GM19467 (cell line): ENCODE data around the gene CCM2.

Source experiments
- ATAC-seq: cut with Tn5 transposase; IDR thresholded peaks from one replicate; pipeline ENCODE4 v1.9.1; 2021; ENCODE audit warnings: mild to moderate bottlenecking, moderate library complexity; ENCODE audit not compliant: unreplicated experiment

Gene CCM2

GRCh38 chr7:45000093-45001032 lies at the start of gene CCM2:
CCM2 (plus strand) TSS chr7:45000201; CDS start chr7:45000334, 133 bp downstream.
- no peak for ATAC-seq

GRCh38 chr7:44953156-44953555 lies 46.8 kb upstream of the CCM2 start:
- no peak for ATAC-seq

GRCh38 chr7:44955733-44956132 lies 44.3 kb upstream of the CCM2 start:
- ATAC-seq = no peak

GRCh38 chr7:44956157-44956766 lies 43.7 kb upstream of the CCM2 start:
- ATAC-seq = no peak

DNA sequence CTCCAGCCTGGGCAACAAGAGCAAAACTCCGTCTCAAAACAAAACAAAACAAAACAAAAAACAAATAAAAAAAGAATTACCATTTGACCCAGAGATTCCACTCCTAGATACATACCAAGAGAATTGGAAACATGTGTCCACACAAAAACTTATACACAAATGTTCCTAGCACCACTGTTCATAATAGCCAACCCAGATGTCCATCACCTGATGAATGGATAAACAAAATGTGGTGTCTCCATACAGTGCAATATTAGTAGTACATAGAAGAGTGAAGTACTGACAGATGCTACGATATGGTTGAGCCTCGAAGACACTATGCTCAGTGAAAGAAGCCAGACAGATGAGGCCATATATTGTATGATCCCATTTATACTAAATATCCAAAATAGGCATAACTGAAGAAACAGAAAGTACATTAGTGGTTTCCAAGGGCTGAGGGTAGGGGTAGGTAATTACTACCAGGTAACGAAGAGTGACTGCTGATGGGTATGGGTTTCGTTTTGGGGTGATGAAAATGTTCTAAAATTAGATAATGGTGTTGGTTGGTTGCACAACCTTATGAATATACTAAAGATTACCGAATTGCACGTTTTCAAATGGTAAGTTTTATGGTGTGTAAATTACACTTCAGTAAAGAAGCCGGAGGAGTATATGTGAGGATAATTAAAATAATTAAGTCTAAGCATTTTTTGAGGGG lies 41.2 kb upstream of the CCM2 start:
- no peak for ATAC-seq

DNA sequence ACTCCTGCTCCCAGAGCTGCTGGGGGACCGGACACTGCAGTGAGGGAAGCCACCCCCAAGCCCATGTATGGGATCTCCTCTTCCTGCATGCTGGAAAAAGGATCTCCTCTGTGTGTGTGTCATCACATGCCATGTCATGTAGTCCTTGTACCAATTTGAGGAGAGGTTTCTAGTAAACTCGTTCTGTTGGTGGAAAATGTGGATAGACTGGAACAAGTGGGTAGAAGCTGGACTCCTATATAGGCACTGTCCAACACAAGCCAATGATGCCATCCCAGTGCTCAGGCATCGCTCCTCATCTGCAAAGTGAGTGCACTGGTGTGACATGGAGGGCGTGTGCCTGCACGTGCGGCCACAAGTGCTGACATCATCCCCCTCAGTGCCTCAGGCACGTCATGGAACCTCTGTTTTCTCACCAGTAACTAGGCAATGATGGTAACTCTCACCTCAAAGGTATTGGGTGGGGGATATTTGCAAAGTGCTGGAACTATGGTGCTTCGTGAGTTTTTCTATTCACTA lies 40.5 kb upstream of the CCM2 start:
- ATAC-seq = no peak

DNA sequence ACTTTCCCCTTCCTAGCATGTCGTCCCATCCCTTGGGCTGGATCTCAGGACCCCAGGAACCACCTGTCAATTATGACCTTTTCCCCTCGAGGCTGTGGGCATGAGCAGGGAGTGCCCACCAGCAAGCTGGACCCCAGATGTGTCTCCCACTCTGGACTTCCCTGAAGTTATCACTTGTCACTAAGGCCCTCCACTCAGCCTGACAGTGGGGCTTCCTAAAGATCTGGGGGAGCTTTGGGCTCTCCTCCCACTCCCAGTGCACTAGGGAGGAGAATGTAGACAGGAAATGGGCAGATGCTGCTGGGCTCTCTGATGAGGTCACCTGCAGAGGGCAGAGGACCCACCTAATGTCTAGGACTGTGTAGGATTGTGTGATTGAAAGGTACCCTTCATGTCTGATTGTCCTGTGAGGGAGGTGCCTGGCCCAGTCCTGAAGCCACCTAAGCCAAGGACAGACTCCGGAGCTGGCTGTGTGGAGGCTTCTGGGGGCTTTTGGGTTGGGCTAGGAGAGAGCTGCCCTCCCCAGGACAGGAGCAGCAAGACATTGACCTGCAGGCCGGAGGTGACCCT lies 39.9 kb upstream of the CCM2 start:
- ATAC-seq = no peak

- no peak for ATAC-seq
Measured at GRCh38 chr7:44961844-44962482, 38.0 kb upstream of the CCM2 start.

- ATAC-seq = no peak
Measured at GRCh38 chr7:44962483-44963251, 37.3 kb upstream of the CCM2 start.

DNA sequence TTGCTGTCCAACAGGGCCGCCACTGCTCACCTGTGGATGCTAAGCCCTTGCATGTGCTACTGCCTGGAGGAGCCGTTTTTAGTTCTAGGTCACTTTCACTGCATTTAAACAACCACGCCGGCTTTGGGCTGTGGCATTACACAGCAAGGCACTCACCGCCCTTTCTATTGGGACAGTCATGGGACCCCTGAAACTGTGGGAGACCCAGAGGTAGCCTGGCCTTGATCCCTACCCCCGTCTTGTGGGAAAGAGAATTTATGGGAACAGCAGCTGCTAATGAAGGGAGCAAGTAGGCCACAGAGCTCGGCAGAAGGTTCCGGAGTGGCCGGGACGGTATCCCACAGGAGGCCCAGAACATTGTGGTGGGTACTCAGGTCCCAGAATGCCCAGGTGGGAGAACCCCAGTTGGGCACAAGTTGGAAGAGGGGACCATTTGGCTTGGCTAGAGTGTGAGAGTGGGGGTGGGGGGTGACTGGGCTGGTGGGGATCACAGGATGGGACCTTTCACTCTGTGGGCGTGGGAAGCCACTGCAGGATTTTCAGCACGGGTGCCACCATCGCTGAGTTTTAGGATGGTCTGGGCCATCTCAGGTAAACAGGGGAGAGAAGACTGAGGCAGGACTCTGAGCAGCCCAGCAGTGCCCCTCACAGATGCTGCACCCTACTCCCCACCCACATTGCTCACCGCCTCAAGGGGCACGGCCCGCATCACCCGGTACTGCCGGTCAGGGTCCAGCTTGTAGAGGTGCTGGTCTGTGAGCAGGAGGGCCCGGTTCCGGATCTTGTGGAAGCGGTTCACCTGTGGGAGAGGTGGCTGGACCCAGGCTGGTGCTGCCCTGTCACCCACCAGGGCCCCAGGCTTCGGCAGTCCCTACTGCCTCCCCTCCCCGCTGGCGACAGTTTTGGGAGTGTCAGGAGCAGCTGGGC lies 36.4 kb upstream of the CCM2 start:
- ATAC-seq = no peak

GRCh38 chr7:44964384-44964830 lies 35.6 kb upstream of the CCM2 start:
- no peak for ATAC-seq

GRCh38 chr7:44964831-44965440 lies 35.1 kb upstream of the CCM2 start:
- no peak for ATAC-seq

DNA sequence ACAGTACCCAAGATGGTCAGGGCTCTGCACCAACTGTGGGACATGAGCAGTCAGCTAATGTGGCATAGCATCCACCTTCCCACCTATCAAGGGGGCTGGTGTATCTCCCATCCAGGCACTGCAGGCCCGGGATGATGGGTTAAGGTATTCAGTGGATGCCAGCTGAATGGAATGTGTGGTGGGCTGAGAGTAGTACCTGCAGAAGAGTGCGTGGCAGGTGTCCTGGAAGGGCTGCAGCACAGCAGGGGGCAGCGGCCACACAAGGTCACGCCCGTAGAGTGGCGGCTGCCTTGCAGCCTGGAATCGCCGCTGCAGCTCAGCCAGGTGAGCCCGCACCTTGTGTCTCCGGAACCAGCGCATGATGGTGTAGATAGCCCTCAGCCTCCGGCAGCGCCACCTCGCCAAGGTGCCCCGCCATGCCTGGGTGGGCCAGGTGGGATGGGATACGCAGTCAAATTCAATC lies 34.5 kb upstream of the CCM2 start:
- no peak for ATAC-seq

DNA sequence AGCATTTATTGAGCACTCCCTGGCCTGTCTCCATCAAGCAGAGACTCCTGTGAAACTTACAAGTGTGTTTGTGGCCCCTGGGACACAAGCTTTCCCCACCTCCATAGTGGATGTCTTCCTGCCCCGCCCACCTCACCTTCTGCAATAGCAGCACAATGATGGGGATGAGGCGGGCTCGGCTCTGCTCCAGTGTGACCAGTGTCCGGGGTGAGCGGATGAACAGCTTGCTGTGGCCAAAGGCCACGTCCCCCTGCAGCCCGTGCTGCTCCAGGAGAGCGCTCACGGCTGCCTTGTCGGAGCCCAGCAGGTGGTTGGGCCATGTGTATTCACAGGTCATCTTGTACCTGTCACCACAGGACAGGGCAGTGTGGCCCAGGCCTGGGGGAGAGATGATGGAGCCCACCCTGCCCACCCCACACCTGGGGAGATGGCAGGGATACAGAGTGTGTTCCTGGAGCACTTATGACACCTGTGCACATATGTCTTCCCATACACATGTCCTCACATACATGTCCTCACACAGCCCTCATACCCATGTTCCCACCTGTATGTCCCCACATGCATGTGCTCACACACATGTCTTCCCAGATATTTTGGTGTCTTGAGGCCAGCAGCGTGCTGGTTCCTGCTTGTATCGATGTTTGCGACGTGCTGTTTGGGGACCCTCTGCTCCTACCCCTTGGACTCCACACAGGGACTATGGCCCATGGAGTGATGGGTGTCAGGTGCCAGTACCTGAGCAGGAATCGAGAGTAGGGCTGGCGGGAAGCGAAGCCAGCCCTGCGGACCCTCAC lies 33.9 kb upstream of the CCM2 start:
- no peak for ATAC-seq

GRCh38 chr7:44966731-44967538 lies 33.1 kb upstream of the CCM2 start:
- no peak for ATAC-seq
